T1000 (cell line): ENCODE data around the gene CNKSR2.
"Not testable (repeated sequence)": the region's sequence is repeated elsewhere in the genome, so short reads cannot be mapped to it uniquely, and the experiment has no call there.

ENCODE experiments used
- DNase-seq: peaks from one replicate; lab custom pipeline; 2025; ENCODE audit warnings: mixed read lengths; lab: John Stamatoyannopoulos, UW

CNKSR2 gene

DNA sequence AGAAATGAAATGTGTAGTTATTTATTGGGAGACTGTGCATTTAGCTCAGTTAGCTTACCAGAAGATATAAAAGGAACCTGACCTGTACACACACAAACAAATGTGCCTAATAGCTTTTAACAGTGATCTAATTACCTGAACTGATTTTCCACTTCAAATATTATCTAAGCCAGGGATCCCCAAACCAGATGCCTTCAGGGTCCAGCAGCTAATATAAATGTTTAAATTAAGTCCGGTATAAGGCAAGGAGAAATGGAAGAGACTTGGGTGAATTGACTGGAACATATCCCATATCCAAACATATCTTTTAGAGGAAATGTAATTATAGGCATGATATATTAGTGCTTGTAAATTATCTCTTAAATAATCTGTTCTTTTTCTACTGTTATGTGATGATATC, 66.7 kb downstream of the CNKSR2 start:
- no peak for DNase-seq

DNA sequence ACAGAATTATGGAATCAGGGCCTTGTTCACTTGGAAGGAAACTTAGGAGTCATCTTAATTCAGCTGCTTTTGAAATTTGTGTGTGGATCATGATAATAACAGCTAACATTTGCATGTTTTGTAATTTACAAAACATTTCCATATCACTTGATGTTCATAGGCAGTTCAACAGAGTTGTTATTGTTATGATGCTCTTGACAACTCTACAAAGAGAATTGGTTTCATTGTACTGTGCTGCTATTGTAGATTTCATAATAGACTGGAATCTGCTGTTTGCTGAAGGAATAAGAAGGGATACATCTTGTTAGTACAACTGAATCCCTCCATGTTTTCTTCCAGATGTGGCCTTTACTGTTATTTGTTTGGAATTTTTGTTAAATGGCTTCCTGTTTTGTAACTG, 83.5 kb downstream of the CNKSR2 start:
- DNase-seq, result no peak

DNA sequence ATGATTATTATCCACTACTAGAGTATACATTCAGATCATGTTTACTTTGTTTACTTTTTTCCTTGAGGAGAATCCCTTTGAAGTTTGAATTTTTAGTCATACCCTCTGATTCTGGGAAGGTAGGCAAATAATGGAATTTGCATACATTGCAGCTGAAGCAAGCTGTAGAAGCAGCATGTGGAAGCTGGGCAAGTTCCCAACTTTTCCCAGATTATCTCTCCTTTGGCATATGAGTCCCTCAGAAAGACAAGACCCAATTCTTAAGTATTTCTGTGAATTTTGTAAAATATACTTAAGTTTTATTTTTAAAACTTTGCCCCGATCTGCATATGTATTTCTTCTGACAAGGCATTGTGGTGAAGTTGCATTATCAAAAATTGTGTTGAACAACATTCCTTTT, 94.9 kb downstream of the CNKSR2 start:
- no peak for DNase-seq

DNA sequence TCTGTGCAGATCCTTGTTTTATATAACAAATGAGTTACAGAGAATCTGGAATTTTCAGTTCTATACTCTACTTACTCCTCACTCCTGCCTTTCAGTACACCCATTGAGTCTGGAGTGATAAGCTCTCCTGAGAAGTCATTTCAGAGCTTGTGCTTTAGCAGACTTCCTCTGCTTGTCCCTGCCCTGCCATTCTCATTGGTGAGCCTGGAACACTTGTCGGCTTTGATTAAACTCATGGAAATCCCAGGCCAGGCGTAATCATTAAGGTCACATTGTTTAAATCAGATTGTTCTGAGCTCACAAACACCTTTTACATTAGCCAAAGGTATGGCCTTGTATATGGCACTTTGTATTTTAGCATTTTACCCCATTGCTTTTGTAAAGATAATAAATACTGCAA, 102.7 kb downstream of the CNKSR2 start:
- no peak for DNase-seq

DNA sequence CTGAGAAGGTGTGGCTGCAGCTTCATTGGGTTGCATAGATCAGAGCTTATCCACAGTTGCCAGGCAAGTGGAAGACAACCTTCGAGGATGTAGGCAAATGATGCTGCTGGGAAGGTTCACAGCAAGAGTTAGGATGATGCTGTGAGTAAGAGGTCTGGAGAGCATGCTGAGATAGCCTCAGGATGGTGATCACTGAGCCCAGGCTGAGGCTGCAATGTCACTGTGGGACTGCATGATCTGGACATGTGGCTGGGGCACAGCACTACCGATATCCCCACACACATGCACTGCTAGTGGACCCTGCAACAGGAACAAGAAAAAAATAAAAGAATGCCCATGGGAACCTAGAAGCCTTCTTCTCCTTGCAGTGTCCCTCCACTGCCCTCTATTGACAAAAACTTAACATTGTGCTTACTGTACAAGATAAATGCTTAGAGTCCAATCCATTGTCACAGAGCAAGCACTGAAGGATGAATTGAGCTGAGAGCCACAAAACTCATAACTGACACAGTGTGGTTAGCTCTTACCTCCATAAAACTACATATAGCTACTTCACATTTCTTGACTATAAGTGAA, 105.6 kb downstream of the CNKSR2 start:
- DNase-seq, result no peak

DNA sequence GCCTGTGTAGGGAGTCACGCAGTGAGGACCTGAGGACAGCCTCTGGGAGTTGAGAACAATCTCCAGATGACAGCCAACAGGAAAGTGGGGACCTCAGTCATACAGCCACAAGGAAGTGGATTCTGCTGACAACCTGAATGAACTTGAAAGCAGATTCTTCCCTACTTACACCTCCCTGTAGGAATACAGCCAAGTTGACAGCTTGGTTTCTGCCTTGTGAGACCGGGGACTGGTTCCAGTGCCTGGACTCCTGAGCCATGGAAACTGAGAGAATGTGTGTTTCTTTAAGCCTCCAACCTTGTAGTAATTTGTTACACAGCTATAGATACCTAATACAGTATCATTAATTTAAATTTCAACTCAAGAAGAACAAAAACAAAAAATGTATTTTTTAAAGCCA, 107.5 kb downstream of the CNKSR2 start:
- no peak for DNase-seq

DNA sequence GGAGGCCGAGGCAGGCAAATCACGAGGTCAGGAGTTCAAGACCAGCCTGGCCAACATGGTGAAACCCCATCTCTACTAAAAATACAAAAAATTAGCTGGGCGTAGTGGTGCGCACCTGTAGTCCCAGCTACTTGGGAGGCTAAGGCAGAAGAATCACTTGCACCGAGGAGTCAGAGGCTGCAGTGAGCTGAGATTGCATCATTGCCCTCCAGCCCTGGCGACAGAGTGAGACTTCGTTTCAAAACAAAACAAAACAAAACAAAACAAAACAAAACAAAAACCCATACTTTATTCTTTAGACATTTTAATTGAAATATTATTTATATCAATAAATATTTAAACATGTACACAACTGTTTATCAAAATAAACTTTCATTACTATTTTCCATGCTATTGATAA, 109.8 kb downstream of the CNKSR2 start:
- not testable (repeated sequence) for DNase-seq

DNA sequence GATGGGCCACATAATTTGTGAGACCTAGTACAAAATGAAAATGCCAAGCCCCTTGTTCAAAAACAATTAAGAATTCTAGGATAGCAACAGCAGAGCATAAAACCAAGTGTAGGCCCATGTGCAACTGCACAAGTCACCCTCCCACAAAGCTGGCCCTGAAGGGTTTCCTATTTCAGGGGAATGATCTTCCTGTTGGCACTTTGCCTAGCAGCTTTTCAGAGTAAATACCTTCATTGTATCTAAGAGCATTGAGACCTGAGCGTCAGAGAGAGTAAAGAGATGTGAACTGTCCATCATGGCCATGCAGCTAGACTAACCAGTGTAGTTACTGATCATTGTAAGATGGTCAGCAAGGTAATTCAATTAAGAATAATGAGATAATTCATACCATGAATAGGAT, 113.6 kb downstream of the CNKSR2 start:
- DNase-seq, result no peak

DNA sequence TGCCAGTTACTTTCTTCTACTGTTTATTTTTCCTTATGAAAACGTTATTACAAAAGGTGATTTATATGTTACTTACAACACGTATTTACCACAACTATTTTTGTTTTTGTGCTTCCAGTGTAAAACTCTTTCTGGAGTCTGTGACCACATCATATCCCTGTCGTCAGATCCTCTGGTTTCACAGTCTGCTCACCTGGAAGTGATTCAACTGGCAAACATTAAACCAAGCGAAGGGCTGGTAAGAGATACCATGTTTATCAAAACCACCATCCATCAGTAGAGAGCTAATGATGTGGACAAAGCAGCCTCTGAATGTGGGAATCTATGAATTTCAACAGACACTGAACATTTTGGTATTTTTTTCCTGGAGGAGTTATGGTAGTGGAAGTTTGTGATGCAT, 116.1 kb downstream of the CNKSR2 start:
- DNase-seq, result no peak

DNA sequence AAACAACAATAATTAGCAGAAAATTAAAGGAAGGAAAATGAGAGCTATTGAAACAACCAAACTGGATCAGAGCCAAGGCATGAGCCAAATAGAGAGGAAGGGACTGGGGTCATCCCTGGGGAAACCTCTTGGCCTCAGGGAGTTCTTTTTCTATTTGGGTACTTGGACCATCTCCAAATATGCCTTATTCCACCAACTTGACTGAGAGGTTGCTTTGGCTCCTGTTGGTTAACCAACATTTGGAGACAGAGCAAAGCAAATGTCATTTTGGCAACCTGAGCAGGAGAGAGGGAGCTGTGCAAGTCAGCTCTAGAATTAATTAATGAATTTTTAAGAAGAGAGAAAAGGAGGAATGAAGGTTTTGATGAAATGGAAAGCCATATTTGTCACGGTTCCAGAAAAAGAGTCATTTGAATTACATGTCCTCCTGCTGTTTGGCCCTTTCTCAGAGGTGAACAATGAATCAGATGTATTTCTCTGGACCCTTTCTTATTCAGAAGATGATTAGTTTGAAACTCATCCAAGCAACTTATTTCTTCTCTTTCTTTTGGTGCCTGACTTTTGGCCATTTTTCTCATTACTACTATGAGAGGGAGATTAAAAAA, 119.1 kb downstream of the CNKSR2 start:
- no peak for DNase-seq

DNA sequence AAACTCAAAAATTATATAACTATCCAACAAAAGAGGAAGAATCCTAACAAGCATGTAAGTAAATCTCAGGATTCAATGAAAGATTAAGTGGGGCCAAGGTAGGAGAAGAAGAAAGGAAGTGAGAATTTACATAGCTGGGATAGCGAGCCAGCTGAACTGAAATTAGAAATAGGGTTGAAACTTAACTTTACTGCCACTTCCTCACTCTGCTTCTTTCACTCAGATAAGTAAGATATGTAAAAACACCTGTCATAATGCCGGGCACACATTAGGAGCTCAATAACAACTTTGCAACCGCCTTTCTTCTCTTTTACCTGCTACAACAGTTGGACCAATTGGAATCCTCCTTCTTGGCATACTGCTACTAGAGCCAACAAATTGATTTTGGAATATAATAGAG, 129.4 kb downstream of the CNKSR2 start:
- no peak for DNase-seq

DNA sequence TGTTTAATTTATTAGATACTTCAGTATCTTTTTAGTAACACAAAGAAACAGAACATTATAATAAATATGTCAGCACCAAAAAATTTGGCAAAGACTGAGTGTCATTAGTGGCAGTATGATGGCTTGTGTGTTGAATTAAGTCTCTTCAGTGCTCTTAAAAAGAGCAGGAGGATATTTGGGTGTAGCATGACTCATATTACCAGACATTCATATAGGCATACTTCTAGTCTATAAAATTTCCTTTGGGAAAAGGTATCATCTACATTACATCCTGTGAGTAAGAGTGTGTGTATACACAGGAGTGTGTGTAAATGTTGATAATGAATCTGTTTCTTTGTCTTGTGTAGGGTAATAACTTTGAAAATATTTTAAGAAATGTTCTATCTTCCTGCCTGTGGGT, 135.7 kb downstream of the CNKSR2 start:
- no peak for DNase-seq

DNA sequence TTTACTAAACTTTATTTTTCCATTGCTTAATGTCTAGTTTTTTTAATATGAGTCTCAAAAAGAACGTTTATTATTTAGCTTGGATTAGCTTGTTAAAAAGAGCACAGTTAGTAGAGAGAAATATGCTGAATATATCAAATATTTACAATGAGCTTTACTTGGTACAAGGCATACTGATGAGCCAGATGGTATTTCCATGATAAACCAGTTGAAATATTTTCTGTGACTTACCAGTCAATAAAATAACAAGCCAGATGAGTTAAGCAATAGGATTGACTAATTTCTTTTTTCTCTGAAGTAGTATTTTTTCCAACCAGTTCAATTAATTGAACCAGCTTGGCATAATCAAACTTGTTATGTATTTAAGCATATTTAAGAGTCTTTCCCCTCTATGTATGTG, 149.8 kb downstream of the CNKSR2 start:
- no peak for DNase-seq

DNA sequence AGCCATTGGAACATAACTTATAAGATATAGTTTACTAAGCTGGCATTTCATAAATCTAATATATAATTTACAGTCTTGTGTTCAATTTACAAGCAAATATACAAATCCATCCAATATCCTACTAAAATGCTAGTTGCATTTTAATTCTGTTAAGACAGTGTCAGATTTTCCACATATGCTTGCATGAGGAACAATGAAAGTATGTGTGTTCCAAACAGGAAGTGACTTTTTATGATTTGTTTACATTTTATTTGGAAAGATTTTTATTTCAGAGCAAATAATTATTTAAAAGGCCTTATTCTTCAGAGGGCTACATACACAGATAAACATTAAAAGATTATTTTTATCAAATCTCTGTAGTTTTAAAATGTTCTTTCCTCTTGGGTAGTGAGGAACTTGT, 153.9 kb downstream of the CNKSR2 start:
- DNase-seq, result no peak

DNA sequence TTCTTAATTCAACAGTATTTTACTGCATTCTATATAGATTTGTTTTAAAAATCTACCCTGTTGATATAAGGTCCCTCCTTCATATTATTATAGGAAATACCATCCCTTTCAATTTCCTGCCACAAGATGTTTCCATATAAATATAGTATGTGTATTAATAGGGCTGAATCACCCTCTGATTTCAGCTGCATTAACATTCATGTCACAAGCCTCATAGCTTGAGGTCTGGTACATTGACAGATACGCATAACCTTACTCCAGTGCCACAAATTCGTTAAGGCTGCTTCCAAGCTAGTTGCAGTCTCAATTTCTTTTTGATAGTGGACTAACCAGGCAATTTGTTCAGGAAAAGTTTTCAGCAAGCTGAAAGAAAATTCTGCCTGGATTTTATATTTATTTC, 155.6 kb downstream of the CNKSR2 start:
- DNase-seq, result no peak

DNA sequence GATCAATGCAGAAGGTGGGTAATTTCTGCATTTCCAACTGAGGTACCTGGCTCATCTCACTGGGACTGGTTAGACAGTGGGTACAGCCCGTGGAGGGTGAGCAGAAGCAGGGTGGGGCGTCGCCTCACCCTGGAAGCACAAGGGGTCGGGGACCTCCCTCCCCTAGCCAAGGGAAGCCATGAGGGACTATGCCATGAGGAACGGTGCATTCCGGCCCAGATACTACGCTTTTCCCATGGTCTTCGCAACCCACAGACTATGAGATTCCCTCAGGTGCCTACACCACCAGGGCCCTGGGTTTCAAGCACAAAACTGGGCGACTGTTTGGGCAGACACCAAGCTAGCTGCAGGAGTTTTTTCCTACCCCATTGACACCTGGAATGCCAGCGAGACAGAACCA, 170.4 kb downstream of the CNKSR2 start:
- not testable (repeated sequence) for DNase-seq

DNA sequence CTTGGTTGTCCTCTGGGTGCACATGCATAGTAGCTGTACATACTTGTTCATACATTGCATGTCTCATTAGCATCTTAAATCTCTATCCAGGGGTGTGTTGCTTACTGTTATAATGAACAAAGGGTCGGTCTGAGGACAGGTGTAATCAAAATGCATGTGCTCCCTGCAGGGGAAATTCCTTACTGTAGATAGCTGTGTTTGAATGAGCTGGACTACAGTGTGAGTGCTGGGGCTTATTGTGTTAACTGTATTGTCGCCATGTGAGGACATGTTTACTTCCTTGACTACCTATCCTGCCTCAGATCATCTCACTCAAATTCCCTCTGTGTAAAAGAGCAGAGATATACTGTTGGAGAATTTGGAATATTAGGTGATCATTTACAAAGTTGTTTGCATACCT, 185.2 kb downstream of the CNKSR2 start:
- no peak for DNase-seq

DNA sequence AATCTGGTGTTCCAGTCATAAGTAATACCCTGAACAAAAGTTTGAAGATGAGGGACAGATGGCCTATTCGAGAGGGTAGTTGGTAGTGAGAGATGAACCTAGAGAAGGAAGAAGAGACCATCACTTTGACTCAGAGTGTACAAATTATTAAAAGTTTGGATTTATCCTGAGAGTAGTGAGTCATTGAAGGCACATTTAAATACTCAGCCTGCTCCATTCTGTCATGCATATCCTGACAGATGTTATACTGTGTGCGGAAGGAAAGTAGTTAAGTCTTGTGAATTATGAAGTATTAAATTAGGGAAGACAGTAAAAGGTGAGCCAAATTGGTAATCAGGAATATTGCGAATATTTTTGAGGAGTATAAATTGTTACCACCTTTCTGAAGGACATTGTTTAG, 190.8 kb downstream of the CNKSR2 start:
- no peak for DNase-seq

DNA sequence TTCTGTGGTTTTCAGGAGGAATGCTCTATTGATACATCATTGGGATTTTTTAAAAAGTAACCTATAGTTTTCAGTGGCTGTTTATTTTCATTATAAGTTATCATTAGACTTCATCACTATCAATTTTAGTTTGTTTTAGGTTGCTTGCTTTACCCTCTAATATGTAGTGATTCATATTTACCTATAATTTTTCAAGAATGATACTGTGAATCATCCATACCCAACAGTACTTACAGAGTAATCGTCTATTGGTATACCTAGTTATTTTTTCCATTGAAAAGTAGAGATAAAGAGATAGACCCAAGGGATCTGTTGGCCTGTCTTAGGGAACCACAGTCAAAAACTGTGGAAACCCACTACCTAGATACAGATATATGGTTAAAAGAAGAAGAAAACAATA, 200.6 kb downstream of the CNKSR2 start:
- DNase-seq, result no peak

DNA sequence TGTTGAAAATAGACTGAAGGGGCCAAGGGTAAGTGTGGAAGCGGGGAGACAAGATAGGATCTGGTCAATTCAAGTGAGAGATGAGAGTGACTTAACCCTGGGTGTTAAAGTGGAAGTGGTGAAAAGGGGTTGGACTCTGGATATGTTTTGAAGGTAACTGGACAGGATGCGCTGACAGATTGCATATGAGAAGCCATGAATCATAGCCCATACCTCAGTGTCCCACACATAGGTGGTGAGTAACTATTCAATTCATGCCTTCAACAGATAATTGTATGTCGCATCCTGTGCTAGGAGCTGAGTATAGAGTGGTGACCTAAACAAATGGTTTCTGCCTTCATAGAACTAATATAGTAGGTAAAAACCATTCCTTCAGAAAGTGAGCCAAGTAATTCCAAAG, 207.3 kb downstream of the CNKSR2 start:
- no peak for DNase-seq

DNA sequence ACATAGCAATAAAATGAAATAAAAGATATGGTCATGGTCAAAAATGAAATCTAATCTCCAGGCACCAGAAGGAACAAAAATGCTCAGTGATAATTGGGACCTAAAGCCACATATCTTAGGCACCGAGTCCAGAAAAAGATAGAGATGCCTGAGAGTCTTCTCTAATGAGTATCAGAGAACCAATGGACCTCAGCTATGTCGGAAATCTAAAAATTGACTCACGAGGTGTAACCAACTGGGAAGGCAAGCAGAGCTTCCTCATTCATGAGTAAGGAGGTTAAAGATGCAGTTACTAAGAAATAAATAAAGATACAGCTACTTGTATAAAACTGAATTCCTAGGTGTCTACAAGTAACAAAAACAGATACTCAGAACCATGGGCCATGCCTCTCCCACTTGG, 211.8 kb downstream of the CNKSR2 start:
- no peak for DNase-seq

DNA sequence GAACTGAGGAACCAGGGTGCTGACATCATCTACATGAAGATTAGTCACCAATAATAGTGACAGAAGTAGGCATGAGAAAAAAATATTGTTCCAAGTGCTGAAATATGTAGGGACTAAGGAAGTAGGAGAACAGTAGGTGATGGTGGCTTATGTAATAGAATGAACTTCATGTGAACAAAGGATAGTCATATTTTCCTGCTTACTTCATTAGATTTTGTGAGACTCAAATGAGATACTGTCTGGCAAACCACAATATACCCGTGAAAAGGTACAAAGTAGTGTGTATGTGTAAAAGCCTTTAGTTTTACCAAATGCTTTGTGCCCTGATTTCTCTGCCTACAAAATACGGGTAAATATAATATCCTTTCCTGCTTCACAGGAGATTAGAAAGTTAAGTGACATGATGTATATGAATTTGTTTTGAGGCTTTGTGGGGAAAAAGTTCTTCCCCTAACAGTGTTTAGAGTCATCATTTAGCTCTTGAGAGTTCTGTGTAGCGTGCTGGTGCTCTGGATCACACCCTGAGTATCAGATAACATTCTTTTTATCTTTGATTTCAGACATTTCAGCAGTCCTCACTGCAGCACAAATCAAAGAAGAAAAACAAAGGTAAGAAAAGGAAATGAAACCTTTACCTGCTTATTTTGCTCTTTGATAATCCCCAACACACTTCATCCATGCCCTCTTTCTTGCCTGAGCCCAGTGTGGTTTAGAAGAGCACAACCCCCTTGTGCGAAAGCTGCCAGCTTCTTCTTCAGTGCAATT, 216.0 kb downstream of the CNKSR2 start:
- DNase-seq, result no peak

DNA sequence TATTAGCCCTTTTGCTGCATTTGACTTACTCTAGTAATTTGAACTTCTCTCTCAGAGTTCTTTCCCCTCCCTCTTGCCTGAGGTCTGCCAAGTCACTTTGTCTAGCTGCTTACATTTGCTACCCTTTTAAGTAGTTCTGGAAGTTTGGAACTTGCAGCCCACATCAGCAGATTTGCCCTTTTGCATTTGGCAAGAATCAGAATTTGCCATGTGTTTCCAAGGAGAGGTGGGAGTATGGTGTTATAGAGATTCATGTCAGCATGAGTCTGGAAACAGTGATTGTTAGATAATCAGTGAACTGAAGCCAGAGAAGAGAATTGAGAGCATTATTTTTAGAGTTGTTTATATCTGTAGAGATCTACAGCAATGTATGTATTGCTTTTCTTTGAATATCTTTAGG, 231.8 kb downstream of the CNKSR2 start:
- no peak for DNase-seq

DNA sequence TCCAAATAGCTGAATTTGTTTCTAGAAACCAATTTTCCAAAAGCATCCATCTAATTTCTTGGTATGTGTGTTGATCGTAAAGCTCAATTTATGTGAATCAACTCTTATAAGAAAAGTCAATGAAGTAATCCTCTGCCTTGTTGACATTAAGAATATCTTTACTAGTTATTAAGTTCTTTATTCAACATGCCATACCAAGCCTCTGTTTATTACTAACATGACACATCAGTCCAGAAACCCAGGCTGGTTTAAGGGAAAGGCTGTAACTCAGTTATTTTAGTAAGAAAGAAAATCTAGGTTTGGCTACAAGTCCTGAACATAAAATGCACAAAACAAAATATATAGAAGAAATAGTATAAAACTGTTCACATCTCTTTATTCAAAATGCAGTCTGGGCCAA, 235.9 kb downstream of the CNKSR2 start:
- no peak for DNase-seq
